Endodermal cell (in vitro differentiated cells): ENCODE data around the gene LIPT2. TPM values are rescaled to one million over a fixed set of nuclear protein-coding genes. Genes with fewer than 3 reads are reported as not detected.

Experiments used
- DNase-seq: peaks from one replicate; pipeline ENCODE4 v3.0.0-alpha.2; 2017
- H3K27ac ChIP-seq: 2 replicates; pipeline ENCODE4 v1.5.1; 2013; ENCODE audit warnings: mild to moderate bottlenecking, low read depth, low read length, moderate library complexity
- H3K27me3 ChIP-seq: 2 replicates; pipeline ENCODE4 v1.6.1; 2013; ENCODE audit warnings: mild to moderate bottlenecking, low read length, moderate library complexity; ENCODE audit not compliant: insufficient read depth, control insufficient read depth, poor library complexity, severe bottlenecking
- H3K36me3 ChIP-seq: 2 replicates; pipeline ENCODE4 v1.7.0; 2013; ENCODE audit warnings: mild to moderate bottlenecking, low read length, moderate library complexity; ENCODE audit not compliant: control insufficient read depth, insufficient read depth
- H3K4me1 ChIP-seq: one replicate; pipeline ENCODE4 v1.7.0; 2013; ENCODE audit warnings: low read length; ENCODE audit not compliant: control insufficient read depth, insufficient read depth
- H3K4me3 ChIP-seq: 2 replicates; pipeline ENCODE4 v1.5.1; 2013; ENCODE audit warnings: mild to moderate bottlenecking, low read length, moderate library complexity
- H3K9ac ChIP-seq: 2 replicates; pipeline ENCODE4 v1.6.1; 2013; ENCODE audit warnings: mild to moderate bottlenecking, low read length, moderate library complexity; ENCODE audit not compliant: poor library complexity, severe bottlenecking; ENCODE audit errors: extremely low read depth
- H3K9me3 ChIP-seq: 2 replicates; pipeline ENCODE4 v1.6.1; 2013; ENCODE audit warnings: mild to moderate bottlenecking, low read length, moderate library complexity; ENCODE audit not compliant: control insufficient read depth
- H3K27ac Mint-ChIP-seq: 2 replicates; pipeline ENCODE4 v1.8.0; 2020; ENCODE audit warnings: mixed read lengths
- H3K27me3 Mint-ChIP-seq: 2 replicates; pipeline ENCODE4 v1.8.0; 2021; ENCODE audit warnings: mild to moderate bottlenecking, mixed read lengths; ENCODE audit not compliant: insufficient read depth
- H3K36me3 Mint-ChIP-seq: 2 replicates; pipeline ENCODE4 v1.8.0; 2020; ENCODE audit warnings: low read depth, mixed read lengths
- H3K4me1 Mint-ChIP-seq: 2 replicates; pipeline ENCODE4 v1.8.0; 2020; ENCODE audit warnings: mixed read lengths
- H3K4me3 Mint-ChIP-seq: 2 replicates; pipeline ENCODE4 v1.8.0; 2020; ENCODE audit warnings: mild to moderate bottlenecking, moderate library complexity, mixed read lengths
- H3K9me3 Mint-ChIP-seq: 2 replicates; pipeline ENCODE4 v1.8.0; 2020; ENCODE audit warnings: mild to moderate bottlenecking, mixed read lengths
- CTCF ChIP-seq: fragments of 200-600 bp; sonication (generic); conservative IDR thresholded peaks from 2 replicates; pipeline ENCODE4 v1.5.0; 2021; ENCODE audit warnings: antibody characterized with exemption, mild to moderate bottlenecking
- WGBS, 2 experiments: methylation state at CpG; one replicate each; pipeline versions ENCODE4 v1.1.5 to v1.1.7; 2013; ENCODE audit warnings: missing lambda C conversion rate in 2 of 2, mixed read lengths in 1 of 2; ENCODE audit not compliant: insufficient coverage in 1 of 2, insufficient read length in 1 of 2; 5-methylcytosine and 5-hydroxymethylcytosine counted together
- total RNA-seq, 2 donors: library from RNA; stranded (reverse); fragmentation: NEBNext Ultra II Directional in 1 of 2; extraction: Animal tissue kit (Norgen Biotek cat#: 25700) in 1 of 2; gene quantifications; 2 replicates in 1 of 2; 3 replicates in 1 of 2; pipeline ENCODE4 v1.2.1, GENCODE V29; 2021

Gene LIPT2
- total RNA-seq, 2 donors from 2014 or later, result 6.7 to 9.4 TPM

GRCh38 chr11:74462631-74463030, 30.9 kb downstream of the LIPT2 start:
- Histone ChIP-seq H3K27me3 (no peaks in the 10 kb centered on the region), H3K9ac (no peak overlapping the region), H3K36me3 (no peaks in the 10 kb centered on the region), H3K4me3 (no peak overlapping the region), H3K4me1 (peaks cover 5% of the 10 kb centered on the region), H3K9me3 (no peaks in the 10 kb centered on the region), H3K27ac (no peak overlapping the region)
- TF ChIP-seq CTCF, result no peak
- Mint-ChIP-seq H3K27me3 (peaks cover 2% of the 10 kb centered on the region), H3K4me3 (no peak overlapping the region), H3K27ac (no peak overlapping the region), H3K9me3 (no peaks in the 10 kb centered on the region), H3K4me1 (peaks cover 16% of the 10 kb centered on the region), H3K36me3 (peaks cover 10% of the 10 kb centered on the region)
- DNase-seq, result peak; percentile 9
- WGBS, 2 experiments, result 93 to 100% methylated on average over 2 to 5 of the region's 5 CpGs

DNA sequence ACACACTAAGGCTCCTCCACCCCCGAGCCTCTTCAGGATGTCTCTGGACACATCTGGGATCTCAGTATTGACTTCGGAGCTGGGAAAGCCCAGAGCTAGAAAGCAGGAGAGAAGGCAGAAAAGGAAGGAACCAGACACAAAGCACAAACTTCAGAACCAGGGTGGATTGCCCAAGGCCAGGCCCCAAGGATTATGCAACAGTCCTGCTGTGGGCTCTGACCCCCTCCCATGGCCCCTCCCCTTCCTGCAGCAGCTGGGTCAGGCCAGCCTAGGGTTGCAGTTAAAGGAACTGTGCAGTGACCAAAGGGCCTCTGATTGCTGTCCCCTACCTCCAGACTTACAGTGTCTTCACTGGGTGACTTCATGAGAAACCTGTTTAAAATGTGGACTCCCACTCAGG, 31.5 kb downstream of the LIPT2 start:
- TF ChIP-seq CTCF, result no peak
- peaks cover 2% of the 10 kb centered on the region for H3K27me3 Mint-ChIP-seq
- H3K4me3 Mint-ChIP-seq, result no peak overlapping the region
- DNase-seq, result peak; percentile 65
- peaks cover 3% of the 10 kb centered on the region for H3K4me1 ChIP-seq
- peaks cover 15% of the 10 kb centered on the region for H3K4me1 Mint-ChIP-seq
- no peaks in the 10 kb centered on the region for H3K36me3 ChIP-seq
- no peaks in the 10 kb centered on the region for H3K27me3 ChIP-seq
- no peak overlapping the region for H3K9ac ChIP-seq
- H3K4me3 ChIP-seq, result no peak overlapping the region
- peaks cover 15% of the 10 kb centered on the region for H3K36me3 Mint-ChIP-seq
- no peaks in the 10 kb centered on the region for H3K9me3 ChIP-seq
- WGBS, 2 experiments, result 88 to 93% methylated on average over 2 of the region's 2 CpGs
- H3K27ac ChIP-seq, result no peak overlapping the region
- H3K27ac Mint-ChIP-seq, result peak overlapping the region; percentile 65
- no peaks in the 10 kb centered on the region for H3K9me3 Mint-ChIP-seq

- no peaks in the 10 kb centered on the region for H3K4me1 ChIP-seq
- H3K36me3 ChIP-seq, result no peaks in the 10 kb centered on the region
- H3K4me3 Mint-ChIP-seq, result no peak overlapping the region
- H3K9ac ChIP-seq, result no peak overlapping the region
- DNase-seq, result no peak
- H3K9me3 ChIP-seq, result no peaks in the 10 kb centered on the region
- no peaks in the 10 kb centered on the region for H3K9me3 Mint-ChIP-seq
- no peak overlapping the region for H3K4me3 ChIP-seq
- no peak overlapping the region for H3K27ac ChIP-seq
- H3K36me3 Mint-ChIP-seq, result peaks cover 20% of the 10 kb centered on the region
- H3K4me1 Mint-ChIP-seq, result peaks cover 6% of the 10 kb centered on the region
- H3K27ac Mint-ChIP-seq, result no peak overlapping the region
- 81 to 94% methylated on average over 2 of the region's 2 CpGs for WGBS, 2 experiments
- H3K27me3 Mint-ChIP-seq, result peaks cover 2% of the 10 kb centered on the region
- no peaks in the 10 kb centered on the region for H3K27me3 ChIP-seq
- no peak for TF ChIP-seq CTCF
Measured at GRCh38 chr11:74460481-74461154, 32.9 kb downstream of the LIPT2 start.
